GM19023 (cell line): ENCODE results near the gene SERPINB5.
A peak's percentile ranks its signal among the peaks of the same experiment; 100 is the strongest.

Source experiments
- ATAC-seq: cut with Tn5 transposase; IDR thresholded peaks from one replicate; pipeline ENCODE4 v1.9.1; 2021; ENCODE audit warnings: mild to moderate bottlenecking, moderate library complexity; ENCODE audit not compliant: unreplicated experiment

The SERPINB5 gene

DNA sequence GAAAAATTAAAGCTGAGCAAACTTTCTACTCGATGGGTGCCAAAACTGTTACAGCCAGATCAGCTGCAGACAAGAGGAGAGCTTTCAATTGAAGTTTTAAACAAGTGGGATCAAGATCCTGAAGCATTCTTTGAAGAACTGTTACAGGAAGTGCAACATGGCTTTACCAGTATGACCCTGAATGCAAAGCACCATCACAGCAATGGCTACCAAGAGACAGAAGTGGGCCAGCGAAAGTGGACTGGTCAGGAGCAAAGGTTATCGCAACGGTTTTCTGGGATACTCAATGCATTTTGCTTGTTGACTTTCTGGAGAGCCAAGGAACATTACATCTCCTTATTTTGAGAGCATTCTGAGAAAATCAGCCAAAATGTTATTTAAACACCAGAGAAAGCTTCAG, 9.1 kb upstream of the SERPINB5 start:
- no peak for ATAC-seq

GRCh38 chr18:63468575-63468974, 8.2 kb upstream of the SERPINB5 start:
- no peak for ATAC-seq

GRCh38 chr18:63470751-63471150, 6.0 kb upstream of the SERPINB5 start:
- no peak for ATAC-seq

DNA sequence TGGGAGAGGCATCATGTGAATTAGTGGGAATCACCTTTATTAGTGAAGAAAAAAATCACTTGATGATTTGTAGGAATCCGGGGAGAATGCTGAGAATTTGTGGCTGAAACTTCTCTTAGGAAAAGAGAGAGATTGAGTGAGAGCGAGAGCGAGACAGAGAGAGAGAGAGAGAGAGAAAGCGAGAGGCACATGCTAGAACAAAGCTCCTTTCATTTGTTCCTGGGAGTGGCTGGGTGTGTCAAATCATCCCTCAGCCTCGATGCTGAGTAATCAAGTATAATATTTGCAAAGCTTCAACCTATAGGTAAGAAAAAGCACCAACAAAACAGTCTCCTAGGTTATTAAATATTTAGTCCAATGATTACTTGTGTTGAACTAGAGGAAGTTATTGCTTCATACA, 4.4 kb upstream of the SERPINB5 start:
- ATAC-seq, result no peak

GRCh38 chr18:63477200-63477599, 442 bp downstream of the SERPINB5 start:
- ATAC-seq, result no peak

DNA sequence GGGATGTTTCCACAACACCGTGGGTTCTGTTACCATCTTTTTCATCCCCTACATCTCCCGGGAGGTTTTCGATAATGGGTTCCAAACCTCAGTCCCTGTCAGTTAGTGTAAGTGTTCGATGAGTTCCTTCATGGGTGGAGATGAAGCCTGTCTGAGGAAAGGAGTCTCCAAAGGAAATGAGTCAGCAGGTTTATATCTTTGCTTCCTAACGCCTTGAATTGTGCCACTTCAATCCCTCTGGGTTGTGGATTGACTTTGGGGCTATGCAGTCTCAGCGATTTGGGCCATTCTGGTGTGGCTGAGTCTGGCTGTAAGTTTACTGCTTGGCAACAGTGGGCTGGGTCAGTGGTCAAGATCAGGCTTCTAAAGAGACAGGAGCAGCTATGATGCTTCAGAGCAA, 1.2 kb downstream of the SERPINB5 start:
- no peak for ATAC-seq

- ATAC-seq, result no peak
Observed at GRCh38 chr18:63479826-63480225, 3.1 kb downstream of the SERPINB5 start.

DNA sequence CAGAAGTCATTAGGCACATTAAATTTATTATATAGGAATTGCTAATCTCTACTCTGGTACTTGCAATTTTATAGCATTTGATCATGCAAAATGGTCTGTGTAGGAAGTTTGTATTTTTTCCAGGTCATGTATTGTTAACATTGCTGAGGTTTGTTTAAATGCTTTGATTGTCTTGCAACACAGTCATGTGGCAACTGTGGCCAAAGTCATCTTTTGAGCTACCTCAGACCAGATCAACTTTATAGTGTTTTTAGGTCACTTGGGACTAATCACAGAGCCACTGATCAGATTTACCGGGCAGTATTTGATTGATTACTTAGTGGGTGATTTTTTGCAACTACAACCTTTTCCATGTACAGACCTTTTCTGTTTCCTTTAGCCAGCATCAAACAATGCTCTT, 3.7 kb downstream of the SERPINB5 start:
- no peak for ATAC-seq

GRCh38 chr18:63480915-63481314, 4.2 kb downstream of the SERPINB5 start:
- no peak for ATAC-seq

GRCh38 chr18:63487676-63488075, 10.9 kb downstream of the SERPINB5 start:
- ATAC-seq, result no peak

DNA sequence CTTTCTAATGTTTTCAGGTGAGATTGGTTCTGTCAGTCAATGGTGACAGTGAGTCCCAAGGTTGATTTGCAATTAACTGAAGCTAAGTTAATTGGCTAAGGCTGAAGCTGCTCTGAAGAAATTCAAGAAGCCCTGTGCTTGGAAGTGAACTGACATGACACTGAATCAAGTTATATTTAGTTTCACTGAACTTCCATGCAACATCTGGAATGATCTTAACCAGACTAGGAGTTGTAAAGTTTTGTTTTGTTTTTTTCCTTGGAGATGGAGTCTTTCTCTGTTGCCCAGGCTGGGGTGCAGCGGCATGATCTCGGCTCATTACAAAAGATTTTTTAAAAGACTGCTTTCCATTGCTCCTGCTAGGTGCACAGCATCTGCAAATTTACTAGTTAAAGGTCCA, 11.4 kb downstream of the SERPINB5 start:
- no peak for ATAC-seq

- ATAC-seq, result no peak
Observed at GRCh38 chr18:63492851-63493250, 16.1 kb downstream of the SERPINB5 start.

- ATAC-seq, result no peak
Observed at GRCh38 chr18:63495675-63496074, 18.9 kb downstream of the SERPINB5 start.

GRCh38 chr18:63505566-63506335, 29.0 kb downstream of the SERPINB5 start:
- no peak for ATAC-seq

DNA sequence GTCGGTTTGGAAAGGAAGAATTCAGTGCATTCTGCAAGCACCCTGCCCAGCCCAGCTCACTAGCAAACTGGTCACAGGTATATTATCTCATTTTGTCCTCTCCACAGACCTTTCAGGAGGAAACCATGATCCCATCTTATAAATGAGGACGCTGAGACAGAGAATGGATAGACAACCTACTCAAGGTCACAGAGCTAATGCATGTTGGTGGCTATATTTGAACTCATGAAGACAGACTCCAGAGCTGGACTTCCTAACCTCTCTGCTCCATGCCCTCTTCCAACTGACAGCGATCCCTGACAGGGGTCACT, 29.5 kb downstream of the SERPINB5 start:
- ATAC-seq, result no peak

DNA sequence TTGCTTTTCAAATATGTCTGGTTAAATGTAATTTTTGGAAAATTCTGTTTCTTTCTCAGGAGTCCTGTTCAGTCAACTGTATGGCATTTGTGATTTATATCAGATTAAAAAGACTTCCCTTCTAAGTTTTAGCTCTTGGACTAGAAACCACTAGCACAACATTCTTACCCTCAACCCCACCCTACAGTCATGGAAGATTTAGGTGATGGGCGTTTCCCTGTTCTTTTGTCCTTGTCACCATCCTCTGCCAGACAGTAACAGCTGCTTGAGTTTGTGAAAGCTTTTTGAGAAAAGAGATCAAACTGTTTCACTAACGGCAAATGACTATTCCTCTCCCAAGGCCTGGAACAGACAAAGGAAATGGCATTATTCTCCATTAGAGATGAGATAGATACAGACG, 31.8 kb downstream of the SERPINB5 start:
- no peak for ATAC-seq

GRCh38 chr18:63511285-63511684, 34.5 kb downstream of the SERPINB5 start:
- ATAC-seq, result no peak

- ATAC-seq, result no peak
Observed at GRCh38 chr18:63514326-63514725, 37.6 kb downstream of the SERPINB5 start.

DNA sequence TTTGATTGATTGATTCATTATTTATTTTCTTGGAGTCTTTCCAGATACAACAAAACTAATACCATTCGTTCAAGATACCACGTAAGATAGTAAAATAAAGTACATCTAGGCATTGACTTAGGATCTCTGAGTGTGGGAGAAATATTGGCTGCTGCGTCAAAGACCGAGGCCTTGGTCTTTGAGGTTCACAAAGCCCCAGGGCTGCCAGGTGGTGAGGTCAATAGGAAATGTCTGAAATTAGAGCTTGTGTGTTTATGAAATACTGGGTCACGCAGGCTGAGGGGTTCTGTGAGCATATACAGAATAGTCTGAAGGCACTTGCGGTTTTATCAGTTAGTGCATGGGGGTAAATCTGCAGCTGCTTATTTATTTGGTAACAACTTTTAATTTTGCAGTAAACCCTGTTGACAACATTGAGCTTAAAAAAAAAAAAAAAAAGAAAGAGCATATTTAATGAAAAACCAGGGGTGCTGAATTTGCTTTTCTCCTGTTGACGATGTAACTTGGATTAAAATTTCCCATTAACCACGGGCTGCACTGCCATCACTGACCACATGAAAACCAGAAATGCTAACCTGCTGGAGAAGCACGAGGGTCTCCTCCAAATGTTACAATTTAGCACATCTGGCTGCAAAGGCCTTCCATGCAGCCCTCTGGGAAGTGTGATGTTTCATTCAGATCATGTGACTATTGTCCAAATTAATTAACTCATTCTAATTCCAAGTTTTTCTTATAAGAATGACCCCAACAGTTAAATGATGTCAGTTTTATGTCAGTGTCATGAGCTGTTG, 38.3 kb downstream of the SERPINB5 start:
- no peak for ATAC-seq

GRCh38 chr18:63515801-63516200, 39.0 kb downstream of the SERPINB5 start:
- ATAC-seq, result no peak

DNA sequence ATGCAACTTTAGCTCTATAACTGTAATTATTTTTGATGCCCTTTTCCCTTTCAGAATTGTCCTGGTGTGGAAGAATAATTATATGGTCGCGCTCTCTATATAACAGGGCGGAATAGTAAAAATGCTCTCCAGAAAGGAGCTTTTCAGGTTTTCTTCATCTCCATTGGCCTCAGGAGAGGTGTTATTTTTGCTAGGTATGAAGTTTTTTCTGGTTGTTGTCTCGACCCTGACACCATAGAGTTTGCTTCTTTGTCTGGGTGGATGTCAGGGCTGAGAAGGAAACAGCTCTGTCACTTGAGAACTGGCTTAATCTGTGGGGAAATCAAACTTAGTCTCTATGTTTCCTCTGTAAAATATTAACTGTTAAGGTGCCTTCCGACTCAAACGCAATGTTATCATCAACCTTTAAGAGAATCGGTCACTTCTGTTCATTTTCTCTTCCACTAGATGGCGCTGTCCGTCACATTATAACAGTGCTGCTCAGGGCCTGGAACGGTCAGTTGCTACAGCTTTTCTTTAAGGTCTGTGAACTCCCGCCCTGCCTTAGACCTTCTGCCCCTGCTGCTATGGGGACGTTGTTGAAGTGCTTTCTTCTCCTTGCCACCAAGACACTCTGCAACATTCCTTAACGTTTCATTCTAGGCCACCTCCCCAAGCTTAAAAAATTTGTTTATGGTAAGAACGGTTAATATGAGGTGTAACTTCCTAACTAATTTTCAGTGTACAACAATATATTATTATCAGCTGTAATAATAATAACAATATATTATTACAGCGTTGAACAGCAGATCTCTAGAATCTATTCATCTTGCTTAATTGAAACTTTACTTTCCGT, 41.6 kb downstream of the SERPINB5 start:
- peak; percentile 90 for ATAC-seq
